ENCODE measurements around the gene RPS14.
"Not testable (repeated sequence)": the region's sequence is repeated elsewhere in the genome, so short reads cannot be mapped to it uniquely, and the experiment has no call there.

Gene RPS14

GRCh38 chr5:150481972-150482406 is 32.5 kb upstream of the RPS14 start:
- in situ Hi-C loops (cut with HindIII; ENCODE audit: low sequenced_read_pairs): no loop called here

GRCh38 chr5:150481708-150481965 is 32.1 kb upstream of the RPS14 start:
- in situ Hi-C loops (cut with HindIII; ENCODE audit: low sequenced_read_pairs): no loop called here

GRCh38 chr5:150479416-150479815 is 29.9 kb upstream of the RPS14 start:
- in situ Hi-C loops (cut with HindIII; ENCODE audit: low sequenced_read_pairs): no loop called here

- in situ Hi-C loops (cut with HindIII; ENCODE audit: low sequenced_read_pairs): not testable (repeated sequence)
Measured at GRCh38 chr5:150476568-150476967, 27.0 kb upstream of the RPS14 start.

- in situ Hi-C loops (cut with HindIII; ENCODE audit: low sequenced_read_pairs): loop anchor here (25.0 kb wide), 1 partner anchor 188 kb away; the partner anchor contains the start of gene MYOZ3
Measured at GRCh38 chr5:150473673-150474358, 24.3 kb upstream of the RPS14 start.

- in situ Hi-C loops (cut with HindIII; ENCODE audit: low sequenced_read_pairs): loop anchor here (10.0 to 25.0 kb wide), 2 partner anchors 85 to 192 kb away; partner anchors contain the start of gene MYOZ3
Measured at GRCh38 chr5:150469718-150470469, 20.4 kb upstream of the RPS14 start.

- in situ Hi-C loops (cut with HindIII; ENCODE audit: low sequenced_read_pairs): loop anchor here (10.0 to 25.0 kb wide), 2 partner anchors 83 to 194 kb away; partner anchors contain the start of gene MYOZ3
Measured at GRCh38 chr5:150468206-150468605, 18.7 kb upstream of the RPS14 start.

GRCh38 chr5:150465927-150466326 is 16.4 kb upstream of the RPS14 start:
- in situ Hi-C loops (cut with HindIII; ENCODE audit: low sequenced_read_pairs): loop anchor here (10.0 to 25.0 kb wide), 2 partner anchors 81 to 196 kb away; partner anchors contain the start of gene MYOZ3

- in situ Hi-C loops (cut with HindIII; ENCODE audit: low sequenced_read_pairs): loop anchor here (5.0 to 25.0 kb wide), 4 partner anchors 43 to 198 kb away; partner anchors contain the start of genes MYOZ3 and NDST1
Measured at GRCh38 chr5:150464554-150465012, 15.0 kb upstream of the RPS14 start.

GRCh38 chr5:150461231-150461630 is 11.7 kb upstream of the RPS14 start:
- in situ Hi-C loops (cut with HindIII; ENCODE audit: low sequenced_read_pairs): loop anchor here (5.0 to 25.0 kb wide), 4 partner anchors 46 to 201 kb away; partner anchors contain the start of genes MYOZ3 and NDST1

- in situ Hi-C loops (cut with HindIII; ENCODE audit: low sequenced_read_pairs): loop anchor here (5.0 to 25.0 kb wide), 4 partner anchors 47 to 202 kb away; partner anchors contain the start of genes MYOZ3 and NDST1
Measured at GRCh38 chr5:150460781-150461180, 11.2 kb upstream of the RPS14 start.

- in situ Hi-C loops (cut with HindIII; ENCODE audit: low sequenced_read_pairs): loop anchor here (25.0 kb wide), 1 partner anchor 203 kb away; the partner anchor contains the start of gene MYOZ3
Measured at GRCh38 chr5:150458802-150459557, 9.4 kb upstream of the RPS14 start.

GRCh38 chr5:150457562-150458240 is 8.2 kb upstream of the RPS14 start:
- in situ Hi-C loops (cut with HindIII; ENCODE audit: low sequenced_read_pairs): loop anchor here (25.0 kb wide), 1 partner anchor 205 kb away; the partner anchor contains the start of gene MYOZ3

- in situ Hi-C loops (cut with HindIII; ENCODE audit: low sequenced_read_pairs): loop anchor here (25.0 kb wide), 1 partner anchor 205 kb away; the partner anchor contains the start of gene MYOZ3
Measured at GRCh38 chr5:150457121-150457520, 7.6 kb upstream of the RPS14 start.

GRCh38 chr5:150454492-150455229 is 5.1 kb upstream of the RPS14 start:
- in situ Hi-C loops (cut with HindIII; ENCODE audit: low sequenced_read_pairs): loop anchor here (5.0 to 25.0 kb wide), 2 partner anchors 52 to 208 kb away; partner anchors contain the start of gene MYOZ3

GRCh38 chr5:150454027-150454426 is 4.5 kb upstream of the RPS14 start:
- in situ Hi-C loops (cut with HindIII; ENCODE audit: low sequenced_read_pairs): loop anchor here (5.0 to 25.0 kb wide), 2 partner anchors 52 to 208 kb away; partner anchors contain the start of gene MYOZ3

- in situ Hi-C loops (cut with HindIII; ENCODE audit: low sequenced_read_pairs): loop anchor here (5.0 to 25.0 kb wide), 2 partner anchors 51 to 209 kb away; partner anchors contain the start of gene MYOZ3
Measured at GRCh38 chr5:150452914-150453313, 3.4 kb upstream of the RPS14 start.

GRCh38 chr5:150451594-150451993 is 2.1 kb upstream of the RPS14 start:
- in situ Hi-C loops (cut with HindIII; ENCODE audit: low sequenced_read_pairs): loop anchor here (5.0 to 25.0 kb wide), 2 partner anchors 49 to 211 kb away; partner anchors contain the start of gene MYOZ3

GRCh38 chr5:150448952-150449516 is 505 bp downstream of the RPS14 start:
- in situ Hi-C loops (cut with HindIII; ENCODE audit: low sequenced_read_pairs): no loop called here

All from endothelial cell of hepatic sinusoid (primary cell).